Activated CD8-positive, alpha-beta memory T cell treated with anti-CD3 and anti-CD28 coated beads, Interleukin-2, amount 50 U/mL, for 1 hour (primary cell): ENCODE results near the gene SLC45A1.

Experiments
- DNase-seq: peaks from one replicate; pipeline ENCODE4 v3.0.0-alpha.2; 2020; ENCODE audit errors: extremely low read depth

SLC45A1 gene

DNA sequence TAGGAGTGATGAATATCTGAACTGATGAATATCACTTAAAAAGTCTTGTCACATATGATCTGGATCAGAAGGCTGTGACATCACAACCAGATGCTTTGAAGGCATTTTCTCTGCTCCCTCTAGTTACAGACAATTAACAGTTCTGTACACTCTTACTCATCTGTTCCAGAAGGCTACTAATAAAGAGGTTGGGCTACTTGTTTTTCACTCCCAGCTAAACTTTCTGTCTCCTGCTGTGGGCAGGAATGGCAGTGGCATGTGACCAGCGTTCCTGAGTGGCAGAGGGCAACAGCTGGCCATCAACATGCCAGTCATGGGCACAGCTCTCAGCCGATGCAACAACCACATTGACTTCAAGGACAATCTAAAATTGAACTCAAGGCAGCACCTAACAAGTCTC, 66.7 kb downstream of the SLC45A1 start:
- DNase-seq, result no peak

DNA sequence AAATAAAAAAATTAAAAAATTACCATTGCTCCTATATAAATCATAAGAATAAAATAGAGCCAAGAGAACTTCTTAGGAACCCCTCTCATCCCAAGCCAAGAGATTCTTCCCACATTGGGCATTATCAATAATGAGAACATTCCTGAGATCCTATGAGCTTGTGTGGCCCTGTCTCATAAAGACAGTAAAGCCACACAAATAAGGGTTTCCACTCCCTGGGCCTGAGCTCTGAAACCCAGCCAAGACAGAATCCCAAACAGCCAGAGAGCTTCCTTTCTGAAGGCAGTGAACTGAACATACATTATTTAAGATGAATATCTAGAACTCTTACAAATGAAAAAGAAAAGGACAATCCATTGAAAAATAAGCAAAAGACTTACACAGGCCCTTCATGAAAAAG, 68.3 kb downstream of the SLC45A1 start:
- no peak for DNase-seq

DNA sequence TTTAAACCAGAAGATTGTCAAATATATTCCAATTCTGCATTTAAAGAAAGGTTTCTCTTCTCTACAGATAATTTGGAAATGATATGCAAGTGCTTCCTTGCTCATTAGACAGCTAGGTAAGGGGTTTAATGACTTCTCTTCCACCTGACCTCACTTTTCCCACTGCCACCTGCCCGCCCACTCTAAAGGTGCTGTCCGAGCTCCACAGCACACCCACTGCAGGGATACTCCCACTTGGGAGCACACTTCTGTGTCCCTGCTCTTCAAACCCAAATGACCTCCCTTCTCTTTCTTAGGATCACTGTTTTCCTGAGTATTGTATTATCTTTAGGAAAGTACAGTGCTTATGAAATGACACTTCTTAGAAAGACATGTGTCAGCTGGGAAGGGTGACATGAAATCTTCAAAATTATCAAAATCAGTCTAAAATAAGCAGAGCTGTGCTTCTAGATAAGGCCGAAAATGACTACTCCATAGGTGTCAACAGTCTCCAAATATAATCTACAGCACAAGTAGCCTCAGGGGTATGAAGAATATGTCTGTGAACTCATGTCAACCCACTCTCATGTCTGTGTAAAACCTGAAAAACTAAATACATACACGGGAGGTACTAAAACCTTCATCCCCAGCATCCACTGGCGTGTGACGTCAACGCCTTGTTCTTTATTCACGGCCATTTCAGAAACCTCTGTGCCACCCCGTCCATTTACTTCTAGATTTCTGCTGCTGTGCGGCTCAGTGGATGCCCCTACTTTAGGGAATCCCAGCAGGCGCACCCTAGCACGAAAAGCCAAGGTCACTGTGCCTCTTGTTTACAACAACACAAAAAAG, 71.0 kb downstream of the SLC45A1 start:
- no peak for DNase-seq

DNA sequence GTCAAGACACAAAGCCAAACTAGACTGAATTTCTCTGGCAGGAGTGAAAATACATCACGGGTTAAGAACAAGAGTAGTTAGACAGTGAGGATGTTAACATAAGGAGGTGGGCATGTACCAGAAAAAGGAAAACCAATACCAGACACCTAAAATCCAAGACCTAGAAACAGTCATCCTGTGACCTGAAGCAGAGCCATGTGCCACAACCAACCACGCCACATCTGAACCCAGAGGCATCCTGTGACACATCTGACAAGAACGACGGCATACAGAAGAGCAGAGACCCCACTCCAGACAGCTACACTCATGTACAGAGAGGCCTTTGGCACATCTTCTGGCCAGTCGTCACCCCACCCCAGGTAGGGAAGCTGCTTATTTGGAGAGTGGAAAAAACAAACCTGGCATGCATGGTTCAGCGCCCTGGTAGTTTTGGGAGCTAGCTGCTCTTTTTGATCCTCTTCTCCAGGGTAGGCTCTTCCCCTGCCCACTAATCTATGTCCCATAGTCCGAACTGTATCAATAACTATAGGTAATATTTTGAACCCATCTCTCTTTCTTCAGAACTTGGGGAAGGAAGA, 72.1 kb downstream of the SLC45A1 start:
- DNase-seq, result no peak

DNA sequence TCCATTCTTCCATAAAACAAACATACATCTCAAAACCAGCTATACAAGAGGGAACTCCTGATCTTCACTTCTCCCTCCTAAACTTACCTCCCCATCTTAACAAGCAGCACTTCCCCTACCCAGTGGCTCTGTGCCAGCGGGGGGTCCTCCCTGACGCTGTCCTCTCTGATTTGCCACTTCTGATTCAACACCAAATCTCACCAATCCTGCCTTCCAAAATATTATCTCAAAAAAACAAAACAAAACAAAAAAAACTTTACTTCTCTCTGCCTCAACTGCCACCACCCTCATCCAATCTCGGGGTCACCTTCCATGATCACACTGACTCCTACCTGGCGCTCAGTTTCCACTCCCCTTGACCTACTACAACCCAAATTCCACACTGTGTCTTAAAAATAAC, 72.8 kb downstream of the SLC45A1 start:
- DNase-seq, result no peak

DNA sequence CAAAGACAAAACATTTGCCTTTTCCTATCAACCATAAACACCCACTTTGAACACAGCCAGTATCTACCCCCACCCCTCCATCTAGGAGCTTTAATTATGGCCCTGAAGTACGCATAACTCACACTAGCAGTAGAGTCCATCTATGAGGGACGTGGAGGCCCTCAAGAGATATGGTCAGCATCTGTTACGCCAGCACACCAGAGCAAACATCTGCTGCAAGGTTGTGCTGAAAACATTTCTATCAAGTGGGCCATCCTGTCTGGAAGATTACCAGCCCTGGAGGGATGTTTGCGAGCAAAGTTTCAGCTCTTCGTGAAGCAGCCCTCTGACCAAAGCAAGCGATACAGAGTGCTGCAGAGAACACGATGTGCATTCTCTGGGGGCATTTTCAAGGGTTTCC, 74.6 kb downstream of the SLC45A1 start:
- no peak for DNase-seq
